ENCODE results near the gene DENND4A. TPM values are rescaled to one million over a fixed set of nuclear protein-coding genes. Genes with fewer than 3 reads are reported as not detected.

Gene DENND4A
- total and polyA plus RNA-seq, 11 donors = 2.7 to 26.6 (median 15.1) TPM

GRCh38 chr15:65653341-65653740 lies 138.8 kb downstream of the DENND4A start:
- Histone ChIP-seq H3K27ac (no peak overlapping the region), H3K4me1 (peaks cover 0 to 8% (median 0%) of the 10 kb centered on the region in 12 donors), H3K36me3 (peaks cover 0 to 71% (median 40%) of the 10 kb centered on the region in 9 donors), H3K27me3 (no peaks in the 10 kb centered on the region), H3K9me3 (no peaks in the 10 kb centered on the region), H3K4me3 (no peak overlapping the region)
- intact Hi-C loops (cut with DNase I) = no loop called here
- ATAC-seq (no peak), DNase-seq (no peak)
- TF ChIP-seq CTCF (IDR thresholded peaks at IDR 0.05) (no peak), POLR2A (IDR thresholded peaks at IDR 0.05) (no peak)

GRCh38 chr15:65651831-65652749 lies 140.0 kb downstream of the DENND4A start:
- H3K27me3 ChIP-seq = no peaks in the 10 kb centered on the region
- ATAC-seq = peak in 1 of 4 donors; percentile 20
- H3K4me1 ChIP-seq = peaks cover 0 to 8% (median 0%) of the 10 kb centered on the region in 12 donors
- no peak overlapping the region for H3K27ac ChIP-seq
- no peak overlapping the region for H3K4me3 ChIP-seq
- WGBS, 4 donors = 77 to 83% (median 80%) methylated on average over 11 of the region's 11 CpGs
- intact Hi-C loops (cut with DNase I) = no loop called here
- H3K36me3 ChIP-seq = peaks cover 0 to 60% (median 30%) of the 10 kb centered on the region in 9 donors
- no peak for DNase-seq
- no peaks in the 10 kb centered on the region for H3K9me3 ChIP-seq
- TF ChIP-seq POLR2A (IDR thresholded peaks at IDR 0.05) (no peak), CTCF (IDR thresholded peaks at IDR 0.05) (no peak)

GRCh38 chr15:65651042-65651322 lies 141.1 kb downstream of the DENND4A start:
- Histone ChIP-seq H3K4me1 (peaks cover 0 to 8% (median 0%) of the 10 kb centered on the region in 12 donors), H3K36me3 (peaks cover 0 to 49% (median 20%) of the 10 kb centered on the region in 9 donors), H3K4me3 (no peak overlapping the region), H3K27me3 (no peaks in the 10 kb centered on the region), H3K27ac (no peak overlapping the region), H3K9me3 (no peaks in the 10 kb centered on the region)
- DNase-seq (no peak), ATAC-seq (no peak)
- intact Hi-C loops (cut with DNase I) = no loop called here
- 97 to 100% (median 99%) methylated on average over 1 of the region's 1 CpG for WGBS, 4 donors
- no peak for TF ChIP-seq POLR2A (IDR thresholded peaks at IDR 0.05)
- TF ChIP-seq CTCF (IDR thresholded peaks at IDR 0.05) = no peak

DNA sequence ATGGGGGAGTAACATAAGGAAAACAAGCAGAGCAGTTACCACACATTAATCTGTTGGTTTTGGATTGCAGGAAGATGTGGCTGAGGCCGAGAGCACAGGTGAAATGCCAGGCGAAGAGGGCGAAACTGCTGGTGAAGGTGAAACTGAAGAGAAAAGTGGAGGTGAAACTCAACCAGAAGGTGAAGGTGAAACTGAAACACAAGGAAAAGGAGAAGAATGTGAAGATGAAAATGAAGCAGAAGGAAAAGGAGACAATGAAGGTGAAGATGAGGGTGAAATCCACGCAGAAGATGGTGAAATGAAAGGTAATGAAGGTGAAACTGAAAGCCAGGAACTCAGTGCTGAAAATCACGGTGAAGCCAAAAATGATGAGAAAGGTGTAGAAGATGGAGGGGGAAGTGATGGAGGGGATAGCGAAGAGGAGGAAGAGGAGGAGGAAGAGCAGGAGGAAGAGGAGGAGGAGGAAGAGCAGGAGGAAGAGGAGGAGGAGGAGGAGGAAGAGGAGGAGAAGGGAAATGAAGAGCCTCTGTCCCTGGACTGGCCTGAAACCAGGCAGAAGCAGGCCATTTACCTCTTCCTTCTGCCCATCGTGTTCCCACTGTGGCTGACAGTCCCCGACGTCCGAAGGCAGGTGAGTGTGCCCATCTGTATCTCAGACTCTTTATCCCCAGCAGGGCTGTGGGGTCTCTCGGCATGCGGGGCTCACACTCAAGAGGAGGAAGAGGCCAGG lies 141.6 kb downstream of the DENND4A start:
- intact Hi-C loops (cut with DNase I) = no loop called here
- H3K4me3 ChIP-seq = no peak overlapping the region
- DNase-seq = no peak

More for the DNA sequence above, 141.6 kb downstream of the DENND4A start:
- H3K4me1 ChIP-seq = peaks cover 0 to 8% (median 0%) of the 10 kb centered on the region in 12 donors
- no peak for ATAC-seq
- WGBS, 4 donors = 90 to 93% (median 92%) methylated on average over 12 of the region's 12 CpGs
- H3K9me3 ChIP-seq = no peaks in the 10 kb centered on the region
- TF ChIP-seq CTCF (IDR thresholded peaks at IDR 0.05) = no peak
- no peak for TF ChIP-seq POLR2A (IDR thresholded peaks at IDR 0.05)
- H3K36me3 ChIP-seq = peaks cover 0 to 44% (median 15%) of the 10 kb centered on the region in 9 donors
- H3K27ac ChIP-seq = no peak overlapping the region
- no peaks in the 10 kb centered on the region for H3K27me3 ChIP-seq
